ENCODE results near the gene TMEM220. TPM values are rescaled to one million over a fixed set of nuclear protein-coding genes. Genes with fewer than 3 reads are reported as not detected.
"Not testable (repeated sequence)": the region's sequence is repeated elsewhere in the genome, so short reads cannot be mapped to it uniquely, and the experiment has no call there.

Gene TMEM220
- total RNA-seq, 3 donors from 2014 or later, result 1.7 to 3.0 (median 1.8) TPM

- H3K36me3 Mint-ChIP-seq (ENCODE audit: insufficient read depth), result peaks cover 20% of the 10 kb centered on the region
- H3K9me3 Mint-ChIP-seq; DNase-seq; ATAC-seq; H3K27me3 Mint-ChIP-seq (ENCODE audit: low read depth): not testable (repeated sequence)
- H3K4me1 Mint-ChIP-seq (ENCODE audit: low read depth), result peaks cover 46% of the 10 kb centered on the region
- H3K4me3 Mint-ChIP-seq, result peak overlapping the region; percentile 98
These were observed 33.9 kb downstream of the TMEM220 start for GRCh38 chr17:10695875-10696407.

GRCh38 chr17:10687499-10687898 is 42.3 kb downstream of the TMEM220 start:
- Mint-ChIP-seq H3K9me3 (no peaks in the 10 kb centered on the region), H3K4me1 (ENCODE audit: low read depth) (peaks cover 21% of the 10 kb centered on the region), H3K27me3 (ENCODE audit: low read depth) (no peaks in the 10 kb centered on the region), H3K36me3 (ENCODE audit: insufficient read depth) (peaks cover 51% of the 10 kb centered on the region), H3K4me3 (no peak overlapping the region)
- no peak for DNase-seq
- no peak for ATAC-seq

GRCh38 chr17:10683853-10684252 is 46.0 kb downstream of the TMEM220 start:
- DNase-seq (no peak), ATAC-seq (no peak)
- H3K27me3 Mint-ChIP-seq (ENCODE audit: low read depth), result no peaks in the 10 kb centered on the region
- H3K9me3 Mint-ChIP-seq, result no peaks in the 10 kb centered on the region
- no peak overlapping the region for H3K4me3 Mint-ChIP-seq
- peaks cover 4% of the 10 kb centered on the region for H3K4me1 Mint-ChIP-seq (ENCODE audit: low read depth)
- H3K36me3 Mint-ChIP-seq (ENCODE audit: insufficient read depth), result peaks cover 53% of the 10 kb centered on the region

GRCh38 chr17:10681866-10682446 is 47.9 kb downstream of the TMEM220 start:
- DNase-seq (no peak), ATAC-seq (no peak)
- H3K9me3 Mint-ChIP-seq, result no peaks in the 10 kb centered on the region
- H3K27me3 Mint-ChIP-seq (ENCODE audit: low read depth), result no peaks in the 10 kb centered on the region
- no peaks in the 10 kb centered on the region for H3K4me1 Mint-ChIP-seq (ENCODE audit: low read depth)
- peaks cover 54% of the 10 kb centered on the region for H3K36me3 Mint-ChIP-seq (ENCODE audit: insufficient read depth)
- H3K4me3 Mint-ChIP-seq, result no peak overlapping the region

- H3K4me3 Mint-ChIP-seq, result no peak overlapping the region
- H3K9me3 Mint-ChIP-seq, result no peaks in the 10 kb centered on the region
- H3K4me1 Mint-ChIP-seq (ENCODE audit: low read depth), result no peaks in the 10 kb centered on the region
- H3K36me3 Mint-ChIP-seq (ENCODE audit: insufficient read depth), result peaks cover 15% of the 10 kb centered on the region
- ATAC-seq, result no peak
- DNase-seq, result no peak
- H3K27me3 Mint-ChIP-seq (ENCODE audit: low read depth), result no peaks in the 10 kb centered on the region
These were observed 55.1 kb downstream of the TMEM220 start for GRCh38 chr17:10674704-10675103.

- DNase-seq (no peak), ATAC-seq (no peak)
- Mint-ChIP-seq H3K4me1 (ENCODE audit: low read depth) (no peaks in the 10 kb centered on the region), H3K36me3 (ENCODE audit: insufficient read depth) (peaks cover 10% of the 10 kb centered on the region), H3K27me3 (ENCODE audit: low read depth) (no peaks in the 10 kb centered on the region), H3K4me3 (no peak overlapping the region), H3K9me3 (no peaks in the 10 kb centered on the region)
These were observed 56.5 kb downstream of the TMEM220 start for GRCh38 chr17:10673312-10673711.

GRCh38 chr17:10668775-10669174 is 61.0 kb downstream of the TMEM220 start:
- no peak for DNase-seq
- no peaks in the 10 kb centered on the region for H3K4me1 Mint-ChIP-seq (ENCODE audit: low read depth)
- H3K9me3 Mint-ChIP-seq, result no peaks in the 10 kb centered on the region
- no peaks in the 10 kb centered on the region for H3K27me3 Mint-ChIP-seq (ENCODE audit: low read depth)
- ATAC-seq, result no peak
- H3K4me3 Mint-ChIP-seq, result no peak overlapping the region
- no peaks in the 10 kb centered on the region for H3K36me3 Mint-ChIP-seq (ENCODE audit: insufficient read depth)

- no peak for ATAC-seq
- Mint-ChIP-seq H3K36me3 (ENCODE audit: insufficient read depth) (peaks cover 3% of the 10 kb centered on the region), H3K4me1 (ENCODE audit: low read depth) (no peaks in the 10 kb centered on the region), H3K4me3 (no peak overlapping the region), H3K9me3 (no peaks in the 10 kb centered on the region), H3K27me3 (ENCODE audit: low read depth) (no peaks in the 10 kb centered on the region)
- no peak for DNase-seq
These were observed 62.9 kb downstream of the TMEM220 start for GRCh38 chr17:10666906-10667305.

- H3K4me3 Mint-ChIP-seq, result no peak overlapping the region
- H3K27me3 Mint-ChIP-seq (ENCODE audit: low read depth), result no peaks in the 10 kb centered on the region
These were observed 65.3 kb downstream of the TMEM220 start for GRCh38 chr17:10664571-10664970.

More at GRCh38 chr17:10664571-10664970, 65.3 kb downstream of the TMEM220 start:
- Mint-ChIP-seq H3K9me3 (no peaks in the 10 kb centered on the region), H3K4me1 (ENCODE audit: low read depth) (no peaks in the 10 kb centered on the region), H3K36me3 (ENCODE audit: insufficient read depth) (peaks cover 7% of the 10 kb centered on the region)
- DNase-seq, result no peak
- no peak for ATAC-seq

Other genes with a start within 250 kb of the TMEM220 start
- not detected for gene MYH1, start 211.5 kb downstream of the TMEM220 start, total RNA-seq
- gene MYH2, start 180.4 kb downstream of the TMEM220 start, total RNA-seq, result not detected
- gene MYH3, start 72.7 kb downstream of the TMEM220 start, total RNA-seq, result 1 to 10 TPM; 3.2 to 5.1 (median 4.1) TPM
- 10 to 100 TPM; 54.7 to 56.2 (median 55.7) TPM for gene SCO1, start 32.5 kb downstream of the TMEM220 start, total RNA-seq
- 1 to 10 TPM; 5.9 to 7.7 (median 7.6) TPM for gene ADPRM, start 32.4 kb downstream of the TMEM220 start, total RNA-seq
- not detected for gene TMEM238L, start 74.1 kb upstream of the TMEM220 start, total RNA-seq
- gene PIRT, start 108.1 kb upstream of the TMEM220 start, total RNA-seq, result not detected